HCT116 (cell line): ENCODE data around the gene IPO5. TPM values are rescaled to one million over a fixed set of nuclear protein-coding genes. Genes with fewer than 3 reads are reported as not detected.

Source experiments
- ATAC-seq: fragments of 200-7000 bp; cut with Tn5 transposase; 2 replicates; pipeline ENCODE4 v1.9.1; 2020; ENCODE audit warnings: mild to moderate bottlenecking, moderate library complexity
- BruUV-seq: library from RNA; stranded (reverse); fragments of 400-500 nt; replicated peaks from 2 replicates; lab custom pipeline; 2021; lab: Mats Ljungman, UMichigan
- CTCF ChIA-PET: fragments of 300-600 bp; sonication (Branson Sonifier 250); formaldehyde crosslinking; loops from one replicate; lab custom pipeline; 2021; ENCODE audit warnings: antibody characterized with exemption; lab: Charles Lee
- POLR2A ChIA-PET: fragments of 300-600, 350-600 bp; sonication (Branson Sonifier 250); formaldehyde crosslinking; loops from one replicate; lab custom pipeline; 2021; ENCODE audit warnings: antibody characterized with exemption; lab: Charles Lee
- RAD21 ChIA-PET, 2 experiments: fragments of 300-600 bp; sonication (Branson Sonifier 250); formaldehyde crosslinking; loops; one replicate each; lab custom pipeline; 2023; ENCODE audit warnings: low total read pairs in 2 of 2; ENCODE audit not compliant: uncharacterized antibody in 2 of 2, unreplicated experiment in 2 of 2, low non-redundant PET in 1 of 2; lab: Charles Lee
- DNase-seq: peaks from one replicate; pipeline ENCODE4 v3.0.0-alpha.2; 2010; ENCODE audit warnings: low read depth, low spot score
- H2AFZ ChIP-seq: fragments of 200-600 bp; shearing (Covaris generic), sonication (generic); 2 replicates; pipeline ENCODE4 v1.6.1; 2017; ENCODE audit warnings: low read depth, mixed run types, mixed read lengths, antibody characterized with exemption, low read length; ENCODE audit not compliant: poor library complexity, severe bottlenecking
- H3K27ac ChIP-seq: 2 replicates; pipeline ENCODE4 v1.5.1; 2012; ENCODE audit warnings: low read depth, low read length
- H3K27me3 ChIP-seq: fragments of 200-600 bp; sonication (generic); 2 replicates; pipeline ENCODE4 v1.6.1; 2016; ENCODE audit warnings: mixed run types, low read length, mixed read lengths; ENCODE audit not compliant: insufficient read depth
- H3K36me3 ChIP-seq, 2 experiments: fragments of 200-500 bp in 1 of 2; fragments of 200-600 bp in 1 of 2; sonication (Bioruptor generic) in 1 of 2; sonication (generic) in 1 of 2; 2 replicates each; pipeline versions ENCODE4 v1.5.1 to v1.6.1; 2014 to 2016; ENCODE audit warnings: low read length in 2 of 2, inconsistent platforms in 1 of 2, mixed read lengths in 1 of 2, mixed run types in 1 of 2; ENCODE audit not compliant: insufficient read depth in 2 of 2, control insufficient read depth in 1 of 2
- H3K4me1 ChIP-seq, 2 experiments: fragments of 200-600 bp in 1 of 2; sonication (generic) in 1 of 2; 2 replicates each; pipeline versions ENCODE4 v1.5.1 to v1.6.1; 2012 to 2017; ENCODE audit warnings: low read length in 2 of 2, inconsistent platforms in 1 of 2, mild to moderate bottlenecking in 1 of 2, mixed read lengths in 1 of 2, mixed run types in 1 of 2, moderate library complexity in 1 of 2; ENCODE audit not compliant: insufficient read depth in 2 of 2, control insufficient read depth in 1 of 2
- H3K4me2 ChIP-seq: fragments of 200-600 bp; sonication (generic); 2 replicates; pipeline ENCODE4 v1.6.1; 2017; ENCODE audit warnings: mixed run types, low read length, mixed read lengths
- H3K4me3 ChIP-seq, 2 experiments: fragments of 200-600 bp in 1 of 2; sonication (generic) in 1 of 2; replicated peaks in 1 of 2; 2 replicates each; pipeline ENCODE4 v1.5.1; 2011 to 2016; ENCODE audit warnings: low read length in 2 of 2, control low read depth in 1 of 2, low read depth in 1 of 2, mild to moderate bottlenecking in 1 of 2, mixed read lengths in 1 of 2, mixed run types in 1 of 2
- H3K79me2 ChIP-seq: fragments of 200-600 bp; sonication (generic); 2 replicates; pipeline ENCODE4 v1.6.1; 2017; ENCODE audit warnings: mild to moderate bottlenecking, mixed run types, low read length, moderate library complexity, mixed read lengths; ENCODE audit not compliant: insufficient read depth
- H3K9ac ChIP-seq: fragments of 200-600 bp; sonication (generic); 2 replicates; pipeline ENCODE4 v1.6.1; 2016; ENCODE audit warnings: low read length, mixed read lengths
- H3K9me2 ChIP-seq: fragments of 200-600 bp; sonication (generic), shearing (Covaris generic); 2 replicates; pipeline ENCODE4 v1.6.1; 2017; ENCODE audit warnings: mixed run types, mild to moderate bottlenecking, moderate library complexity; ENCODE audit not compliant: insufficient read depth
- H3K9me3 ChIP-seq, 2 experiments: fragments of 200-500 bp in 1 of 2; fragments of 200-600 bp in 1 of 2; sonication (Bioruptor generic) in 1 of 2; sonication (generic) in 1 of 2; 2 replicates each; pipeline ENCODE4 v1.6.1; 2014 to 2017; ENCODE audit warnings: low read length in 2 of 2, mixed read lengths in 2 of 2, inconsistent platforms in 1 of 2, low read depth in 1 of 2, mild to moderate bottlenecking in 1 of 2, mixed run types in 1 of 2, moderate library complexity in 1 of 2; ENCODE audit not compliant: control insufficient read depth in 1 of 2, insufficient read depth in 1 of 2
- H4K20me1 ChIP-seq: fragments of 200-600 bp; sonication (generic), shearing (Covaris generic); 2 replicates; pipeline ENCODE4 v1.6.1; 2017; ENCODE audit warnings: mixed run types, mild to moderate bottlenecking, moderate library complexity; ENCODE audit not compliant: insufficient read depth
- EGR1 ChIP-seq: IDR thresholded peaks from 2 replicates; pipeline ENCODE4 v1.6.1; 2012; ENCODE audit warnings: low read depth
- EZH2phosphoT487 ChIP-seq: fragments of 200-600 bp; IDR thresholded peaks from 2 replicates; pipeline ENCODE4 v1.6.1; 2018; ENCODE audit warnings: antibody characterized with exemption, borderline replicate concordance
- SIN3A ChIP-seq: IDR thresholded peaks from 2 replicates; pipeline ENCODE4 v1.6.1; 2012; ENCODE audit warnings: low read depth
- SRF ChIP-seq: IDR thresholded peaks from 2 replicates; pipeline ENCODE4 v1.6.1; 2012; ENCODE audit warnings: low read depth
- TCF7L2 ChIP-seq: IDR thresholded peaks from 2 replicates; pipeline ENCODE4 v1.7.0; 2011; ENCODE audit warnings: borderline replicate concordance, inconsistent platforms; ENCODE audit not compliant: insufficient read depth, insufficient read length; ENCODE audit errors: extremely low read depth
- intact Hi-C: fragments of 100-400 bp; cut with micrococcal nuclease; formaldehyde crosslinking; loops from 2 replicates; pipeline ENCODE4 v1.10.0; 2022
- total RNA-seq: library from RNA; stranded (reverse); gene quantifications from one replicate; pipeline ENCODE4 v1.2.1, GENCODE V29; 2021; ENCODE audit not compliant: unreplicated experiment
- TF ChIP-seq, protein P1 (sequence below): IDR thresholded peaks from 2 replicates; pipeline ENCODE4 v1.6.1; 2012
- TF ChIP-seq, protein P2 (sequence below): IDR thresholded peaks from 2 replicates; pipeline ENCODE4 v1.6.1; 2012; ENCODE audit warnings: low read depth

Gene IPO5
- total RNA-seq, 1 experiment from 2014 or later = 237 TPM

DNA sequence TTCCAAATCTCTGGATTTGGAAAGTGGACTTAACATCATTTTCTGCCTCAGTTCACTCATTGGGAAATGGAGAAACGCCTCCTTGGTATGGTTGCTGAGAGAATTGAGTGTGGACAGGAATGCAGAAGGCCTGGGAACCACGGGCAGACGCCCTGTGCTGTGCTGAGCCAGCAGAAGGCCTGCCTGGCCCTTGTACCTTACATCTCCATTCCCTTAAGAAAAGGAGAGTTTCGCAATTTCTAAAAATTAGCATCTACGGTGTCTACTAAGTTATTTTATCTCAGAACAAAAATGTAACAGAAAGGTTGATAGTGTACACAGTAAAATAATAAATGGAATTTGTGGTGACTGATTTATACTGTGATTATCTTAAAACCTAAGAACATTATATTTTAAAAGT, 78.7 kb downstream of the IPO5 start:
- Histone ChIP-seq H3K36me3 (no peaks in the 10 kb centered on the region), H3K79me2 (no peaks in the 10 kb centered on the region), H4K20me1 (no peaks in the 10 kb centered on the region), H3K4me3 (no peak overlapping the region), H3K9ac (no peak overlapping the region), H3K9me2 (no peaks in the 10 kb centered on the region), H3K27ac (no peak overlapping the region), H3K9me3 (no peaks in the 10 kb centered on the region), H3K27me3 (no peaks in the 10 kb centered on the region), H3K4me1 (no peaks in the 10 kb centered on the region), H2AFZ (no peak overlapping the region), H3K4me2 (no peak overlapping the region)
- intact Hi-C loops = loop anchor here (2.0 to 5.0 kb wide), 3 partner anchors 399 to 810 kb away; no protein-coding TSS in a partner anchor
- TF ChIP-seq EGR1 = no peak
- no peak for TF ChIP-seq EZH2phosphoT487
- TF ChIP-seq, protein P1, sequence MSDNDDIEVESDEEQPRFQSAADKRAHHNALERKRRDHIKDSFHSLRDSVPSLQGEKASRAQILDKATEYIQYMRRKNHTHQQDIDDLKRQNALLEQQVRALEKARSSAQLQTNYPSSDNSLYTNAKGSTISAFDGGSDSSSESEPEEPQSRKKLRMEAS = no peak
- TF ChIP-seq, protein P2, sequence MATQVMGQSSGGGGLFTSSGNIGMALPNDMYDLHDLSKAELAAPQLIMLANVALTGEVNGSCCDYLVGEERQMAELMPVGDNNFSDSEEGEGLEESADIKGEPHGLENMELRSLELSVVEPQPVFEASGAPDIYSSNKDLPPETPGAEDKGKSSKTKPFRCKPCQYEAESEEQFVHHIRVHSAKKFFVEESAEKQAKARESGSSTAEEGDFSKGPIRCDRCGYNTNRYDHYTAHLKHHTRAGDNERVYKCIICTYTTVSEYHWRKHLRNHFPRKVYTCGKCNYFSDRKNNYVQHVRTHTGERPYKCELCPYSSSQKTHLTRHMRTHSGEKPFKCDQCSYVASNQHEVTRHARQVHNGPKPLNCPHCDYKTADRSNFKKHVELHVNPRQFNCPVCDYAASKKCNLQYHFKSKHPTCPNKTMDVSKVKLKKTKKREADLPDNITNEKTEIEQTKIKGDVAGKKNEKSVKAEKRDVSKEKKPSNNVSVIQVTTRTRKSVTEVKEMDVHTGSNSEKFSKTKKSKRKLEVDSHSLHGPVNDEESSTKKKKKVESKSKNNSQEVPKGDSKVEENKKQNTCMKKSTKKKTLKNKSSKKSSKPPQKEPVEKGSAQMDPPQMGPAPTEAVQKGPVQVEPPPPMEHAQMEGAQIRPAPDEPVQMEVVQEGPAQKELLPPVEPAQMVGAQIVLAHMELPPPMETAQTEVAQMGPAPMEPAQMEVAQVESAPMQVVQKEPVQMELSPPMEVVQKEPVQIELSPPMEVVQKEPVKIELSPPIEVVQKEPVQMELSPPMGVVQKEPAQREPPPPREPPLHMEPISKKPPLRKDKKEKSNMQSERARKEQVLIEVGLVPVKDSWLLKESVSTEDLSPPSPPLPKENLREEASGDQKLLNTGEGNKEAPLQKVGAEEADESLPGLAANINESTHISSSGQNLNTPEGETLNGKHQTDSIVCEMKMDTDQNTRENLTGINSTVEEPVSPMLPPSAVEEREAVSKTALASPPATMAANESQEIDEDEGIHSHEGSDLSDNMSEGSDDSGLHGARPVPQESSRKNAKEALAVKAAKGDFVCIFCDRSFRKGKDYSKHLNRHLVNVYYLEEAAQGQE = no peak
- no peak for TF ChIP-seq SRF
- TF ChIP-seq SIN3A = no peak
- no peak for TF ChIP-seq TCF7L2
- ChIA-PET RAD21 (no interaction called here), CTCF (interaction anchor here (1.6 kb wide), 1 partner anchor 621 kb away, joined by 5 read pairs; no protein-coding TSS in a partner anchor), POLR2A (no interaction called here)
- ATAC-seq = no peak
- no TSS peak for BruUV-seq
- no peak for DNase-seq
